Left ventricle myocardium inferior (tissue), 1 donor: ENCODE measurements around the gene MYO5B. TPM values are rescaled to one million over a fixed set of nuclear protein-coding genes. Genes with fewer than 3 reads are reported as not detected.

Experiments used
- DNase-seq: peaks from one replicate; pipeline ENCODE4 v3.0.0-alpha.2; 2020
- H3K27ac ChIP-seq: fragments of 200-600 bp; replicated peaks from 2 replicates; pipeline ENCODE4 v1.8.0; 2021
- H3K27me3 ChIP-seq: fragments of 200-600 bp; 2 replicates; pipeline ENCODE4 v1.8.0; 2021; ENCODE audit warnings: low read depth
- H3K36me3 ChIP-seq: fragments of 200-600 bp; 2 replicates; pipeline ENCODE4 v1.8.0; 2021
- H3K4me1 ChIP-seq: fragments of 200-600 bp; 2 replicates; pipeline ENCODE4 v1.8.0; 2021
- H3K4me3 ChIP-seq: fragments of 200-600 bp; 2 replicates; pipeline ENCODE4 v1.8.0; 2021; ENCODE audit warnings: mild to moderate bottlenecking, moderate library complexity
- H3K9me3 ChIP-seq: fragments of 200-600 bp; replicated peaks from 2 replicates; pipeline ENCODE4 v1.8.0; 2021
- intact Hi-C: fragments of 100-400 bp; cut with micrococcal nuclease; formaldehyde crosslinking; loops from one replicate; pipeline ENCODE4 v1.11.0; 2022
- total RNA-seq: library from RNA; stranded (reverse); fragmentation: NEBNext Ultra II Directional; extraction: Animal tissue kit (Norgen Biotek cat#: 25700); gene quantifications from one replicate; pipeline ENCODE4 v1.2.1, GENCODE V29; 2021
- TF ChIP-seq, protein P1 (sequence below): fragments of 200-600 bp; IDR thresholded peaks from 2 replicates; pipeline ENCODE4 v1.8.0; 2021; ENCODE audit warnings: antibody characterized with exemption, mild to moderate bottlenecking, borderline replicate concordance
- donor health status: DM: no; HTN: yes; CAD: no; lungs with severe emphysema.

The MYO5B gene
- total RNA-seq, 1 donor from 2014 or later = 0.44 TPM

- intact Hi-C loops = no loop called here
These were observed 27.0 kb downstream of the MYO5B start for GRCh38 chr18:50167966-50168365.

DNA sequence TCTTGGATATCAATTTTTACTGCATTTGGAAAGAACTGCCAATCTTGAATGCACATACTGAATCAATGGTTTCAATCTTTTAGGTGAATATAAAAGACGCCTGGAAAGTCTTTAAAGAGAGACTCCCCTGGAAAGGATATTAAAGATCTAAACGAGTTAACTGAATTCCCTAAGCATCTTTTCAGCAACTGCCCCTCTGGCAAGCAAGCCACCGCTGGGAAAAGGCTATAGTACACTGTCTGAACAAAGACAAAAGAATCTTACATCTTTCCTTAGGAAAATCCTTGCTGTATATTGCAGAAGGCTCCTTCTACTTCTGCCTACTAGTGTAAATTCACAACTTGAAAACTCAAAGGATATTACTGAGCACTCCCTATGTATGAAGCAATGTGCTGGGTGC lies 28.0 kb downstream of the MYO5B start:
- TF ChIP-seq, protein P1, sequence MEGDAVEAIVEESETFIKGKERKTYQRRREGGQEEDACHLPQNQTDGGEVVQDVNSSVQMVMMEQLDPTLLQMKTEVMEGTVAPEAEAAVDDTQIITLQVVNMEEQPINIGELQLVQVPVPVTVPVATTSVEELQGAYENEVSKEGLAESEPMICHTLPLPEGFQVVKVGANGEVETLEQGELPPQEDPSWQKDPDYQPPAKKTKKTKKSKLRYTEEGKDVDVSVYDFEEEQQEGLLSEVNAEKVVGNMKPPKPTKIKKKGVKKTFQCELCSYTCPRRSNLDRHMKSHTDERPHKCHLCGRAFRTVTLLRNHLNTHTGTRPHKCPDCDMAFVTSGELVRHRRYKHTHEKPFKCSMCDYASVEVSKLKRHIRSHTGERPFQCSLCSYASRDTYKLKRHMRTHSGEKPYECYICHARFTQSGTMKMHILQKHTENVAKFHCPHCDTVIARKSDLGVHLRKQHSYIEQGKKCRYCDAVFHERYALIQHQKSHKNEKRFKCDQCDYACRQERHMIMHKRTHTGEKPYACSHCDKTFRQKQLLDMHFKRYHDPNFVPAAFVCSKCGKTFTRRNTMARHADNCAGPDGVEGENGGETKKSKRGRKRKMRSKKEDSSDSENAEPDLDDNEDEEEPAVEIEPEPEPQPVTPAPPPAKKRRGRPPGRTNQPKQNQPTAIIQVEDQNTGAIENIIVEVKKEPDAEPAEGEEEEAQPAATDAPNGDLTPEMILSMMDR = no peak
- H3K27ac ChIP-seq = no peak overlapping the region
- peaks cover 67% of the 10 kb centered on the region for H3K27me3 ChIP-seq
- intact Hi-C loops = no loop called here
- H3K36me3 ChIP-seq = no peaks in the 10 kb centered on the region
- DNase-seq = no peak
- H3K4me3 ChIP-seq = no peak overlapping the region
- H3K4me1 ChIP-seq = no peaks in the 10 kb centered on the region
- no peaks in the 10 kb centered on the region for H3K9me3 ChIP-seq

More at GRCh38 chr18:50167966-50168365, 27.0 kb downstream of the MYO5B start:
- TF ChIP-seq, protein P1 = no peak
- Histone ChIP-seq H3K9me3 (no peaks in the 10 kb centered on the region), H3K4me1 (no peaks in the 10 kb centered on the region), H3K4me3 (no peak overlapping the region), H3K36me3 (no peaks in the 10 kb centered on the region), H3K27me3 (peaks cover 64% of the 10 kb centered on the region), H3K27ac (no peak overlapping the region)
- no peak for DNase-seq

DNA sequence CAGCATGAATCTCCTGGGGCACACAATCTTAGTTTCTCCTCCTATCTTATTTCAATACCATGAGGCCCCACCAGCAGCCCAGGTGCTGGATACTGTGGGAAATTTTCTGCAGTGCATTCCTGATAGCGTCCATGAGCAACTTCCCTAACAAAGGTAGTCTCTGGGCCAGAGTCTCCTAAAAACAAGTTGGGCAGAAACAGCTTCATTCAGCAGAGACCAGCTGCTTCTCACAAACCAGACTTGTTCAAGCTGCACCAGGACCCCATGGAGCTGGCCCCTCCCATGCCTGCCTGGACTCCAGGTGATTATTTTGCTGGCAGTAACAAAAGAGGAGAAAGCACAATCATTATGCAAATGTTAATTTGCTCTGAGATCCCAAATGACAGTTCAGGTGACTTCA lies 31.4 kb downstream of the MYO5B start:
- Histone ChIP-seq H3K27ac (no peak overlapping the region), H3K4me3 (no peak overlapping the region), H3K4me1 (no peaks in the 10 kb centered on the region), H3K36me3 (no peaks in the 10 kb centered on the region), H3K9me3 (no peaks in the 10 kb centered on the region), H3K27me3 (peaks cover 96% of the 10 kb centered on the region)
- no peak for DNase-seq
- TF ChIP-seq, protein P1 = no peak
- intact Hi-C loops = no loop called here

DNA sequence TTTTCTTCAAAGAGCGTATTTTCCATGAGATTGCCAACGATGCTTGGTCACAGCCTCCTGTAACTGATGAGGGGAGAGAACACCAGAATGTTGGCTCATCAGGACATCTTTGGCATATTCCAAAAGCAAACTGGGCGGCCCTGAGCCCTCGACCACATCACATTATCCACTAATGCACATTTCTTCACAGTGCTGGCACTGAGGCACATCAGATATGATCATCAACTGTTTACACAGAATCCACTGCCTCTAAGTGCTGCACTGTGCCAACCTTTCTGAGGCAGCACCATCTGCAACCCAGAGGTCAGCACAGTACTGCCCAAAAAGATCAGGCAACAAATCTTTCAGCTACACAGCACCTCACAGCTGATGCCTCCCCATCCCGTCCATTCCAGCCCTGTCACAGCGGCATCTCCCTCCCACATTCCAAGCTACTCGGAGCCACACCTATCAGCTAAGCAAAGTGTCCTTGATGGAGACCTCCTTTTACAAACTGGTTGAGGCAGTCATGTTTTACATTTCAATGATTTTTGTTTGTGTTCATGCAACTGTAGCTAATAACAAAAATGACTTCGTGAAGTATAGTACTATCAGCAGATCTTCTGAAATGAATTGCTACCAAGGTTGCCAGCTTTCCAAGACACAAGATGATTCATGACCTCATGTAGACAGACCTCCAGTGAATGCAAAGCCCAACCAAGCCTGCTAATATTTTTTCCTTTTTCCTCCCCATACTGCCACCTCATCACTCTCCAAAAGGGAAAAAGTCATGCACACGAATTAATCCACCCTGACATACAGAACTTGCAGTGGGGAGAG lies 32.3 kb downstream of the MYO5B start:
- H3K27ac ChIP-seq = no peak overlapping the region
- no peak for DNase-seq
- no peak overlapping the region for H3K4me3 ChIP-seq
- no peaks in the 10 kb centered on the region for H3K4me1 ChIP-seq
- H3K36me3 ChIP-seq = no peaks in the 10 kb centered on the region
- intact Hi-C loops = no loop called here
- TF ChIP-seq, protein P1 = no peak
- H3K9me3 ChIP-seq = no peaks in the 10 kb centered on the region
- peaks cover 88% of the 10 kb centered on the region for H3K27me3 ChIP-seq

DNA sequence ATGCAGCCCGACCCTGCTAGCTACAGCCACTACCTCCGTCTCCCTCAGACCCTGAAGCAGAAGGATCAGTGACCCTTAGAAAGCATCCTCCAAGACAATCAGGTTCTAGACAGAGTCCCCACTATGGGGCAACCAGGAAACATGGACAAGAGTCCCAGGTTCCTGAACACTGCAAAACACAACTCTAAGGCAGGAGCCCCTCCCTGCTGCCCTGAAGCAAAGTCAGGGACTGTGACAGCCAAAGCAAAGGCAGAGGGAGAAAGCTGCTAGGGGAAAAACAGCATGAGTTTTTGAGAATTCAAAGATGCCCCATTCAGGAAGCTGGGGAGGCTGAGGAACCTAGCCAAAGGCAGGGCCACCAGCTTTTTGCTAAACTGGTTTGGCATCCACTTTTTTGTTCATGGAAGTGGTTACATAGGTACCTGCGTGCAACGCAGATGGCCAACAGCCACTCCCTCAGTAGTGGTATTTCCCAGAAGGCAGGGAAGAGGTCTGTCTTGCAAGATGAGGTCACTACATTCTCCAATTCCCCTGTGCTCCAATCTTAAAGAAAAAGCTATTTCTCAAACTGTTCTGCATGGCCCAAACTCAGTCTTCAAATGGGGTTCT lies 33.2 kb downstream of the MYO5B start:
- Histone ChIP-seq H3K4me1 (no peaks in the 10 kb centered on the region), H3K9me3 (no peaks in the 10 kb centered on the region), H3K27ac (no peak overlapping the region), H3K4me3 (no peak overlapping the region), H3K27me3 (peaks cover 78% of the 10 kb centered on the region), H3K36me3 (no peaks in the 10 kb centered on the region)
- intact Hi-C loops = no loop called here
- TF ChIP-seq, protein P1 = no peak
- no peak for DNase-seq
